Measurements from ENCODE around the gene CAMTA1. TPM values are rescaled to one million over a fixed set of nuclear protein-coding genes. Genes with fewer than 3 reads are reported as not detected.
A peak's percentile ranks its signal among the peaks of the same experiment; 100 is the strongest.

CAMTA1 gene
- total and polyA plus RNA-seq, 4 donors = 48.1 to 140 (median 52.3) TPM

- Histone ChIP-seq H3K4me3 (no peak overlapping the region), H3K27ac (ENCODE audit: low read depth in 1 of 2, low read length in 1 of 2) (no peak overlapping the region), H3K4me1 (ENCODE audit: control insufficient read depth in 5 of 5, insufficient read depth in 5 of 5, low read length in 5 of 5) (peaks cover 0 to 57% (median 21%) of the 10 kb centered on the region in 5 donors), H3K36me3 (ENCODE audit: control insufficient read depth in 4 of 4, insufficient read depth in 4 of 4, low read length in 4 of 4) (no peaks in the 10 kb centered on the region), H3K9me3 (ENCODE audit: control insufficient read depth in 4 of 4, insufficient read depth in 3 of 4, low read length in 3 of 4) (no peaks in the 10 kb centered on the region), H3K9ac (ENCODE audit: insufficient read depth in 1 of 2, low read length in 2 of 2) (no peak overlapping the region), H3K27me3 (ENCODE audit: control insufficient read depth in 3 of 3, insufficient read depth in 3 of 3, low read length in 2 of 3) (no peaks in the 10 kb centered on the region)
- TF ChIP-seq CTCF (IDR thresholded peaks at IDR 0.05; ENCODE audit: control extremely low read depth, extremely low read depth) = no peak
- no peak for ATAC-seq (ENCODE audit: insufficient read depth, low FRiP score)
- WGBS, 2 donors = 45 to 48% methylated on average over 16 of the region's 16 CpGs
- peak; percentile 42 to 73 (median 72) for DNase-seq
Observed at GRCh38 chr1:7644961-7645750, 859.9 kb downstream of the CAMTA1 start.

- Histone ChIP-seq H3K36me3 (ENCODE audit: control insufficient read depth in 4 of 4, insufficient read depth in 4 of 4, low read length in 4 of 4) (no peaks in the 10 kb centered on the region), H3K4me1 (ENCODE audit: control insufficient read depth in 5 of 5, insufficient read depth in 5 of 5, low read length in 5 of 5) (peaks cover 0 to 61% (median 21%) of the 10 kb centered on the region in 5 donors)
- WGBS, 2 donors = 63 to 65% methylated on average over 7 of the region's 7 CpGs
Observed at GRCh38 chr1:7645751-7646048, 860.4 kb downstream of the CAMTA1 start.

DNA sequence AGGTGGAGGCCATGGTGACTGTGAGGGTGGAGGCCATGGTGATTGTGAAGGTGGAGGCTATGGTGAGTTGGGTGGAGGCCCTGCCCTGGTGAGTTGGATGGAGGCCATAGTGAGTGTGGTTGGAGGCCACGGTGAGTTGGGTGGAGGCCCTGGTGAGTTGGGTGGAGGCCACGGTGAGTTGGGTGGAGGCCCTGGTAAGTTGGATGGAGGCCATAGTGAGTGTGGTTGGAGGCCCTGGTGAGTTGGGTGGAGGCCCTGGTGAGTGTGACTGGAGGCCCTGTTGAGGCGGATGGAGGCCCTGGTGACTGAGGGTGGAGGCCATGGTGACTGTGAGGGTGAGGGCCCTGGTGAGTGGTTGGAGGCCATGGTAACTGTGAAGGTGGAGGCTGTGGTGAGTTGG, 860.9 kb downstream of the CAMTA1 start:
- no peak for TF ChIP-seq CTCF (IDR thresholded peaks at IDR 0.05; ENCODE audit: control extremely low read depth, extremely low read depth)
- ATAC-seq (ENCODE audit: insufficient read depth, low FRiP score) = no peak
- H3K4me1 ChIP-seq (ENCODE audit: control insufficient read depth in 5 of 5, insufficient read depth in 5 of 5, low read length in 5 of 5) = peaks cover 0 to 59% (median 19%) of the 10 kb centered on the region in 5 donors
- no peaks in the 10 kb centered on the region for H3K27me3 ChIP-seq (ENCODE audit: control insufficient read depth in 3 of 3, insufficient read depth in 3 of 3, low read length in 2 of 3)
- no peaks in the 10 kb centered on the region for H3K9me3 ChIP-seq (ENCODE audit: control insufficient read depth in 4 of 4, insufficient read depth in 3 of 4, low read length in 3 of 4)
- DNase-seq = no peak
- H3K27ac ChIP-seq (ENCODE audit: low read depth in 1 of 2, low read length in 1 of 2) = no peak overlapping the region
- H3K9ac ChIP-seq (ENCODE audit: insufficient read depth in 1 of 2, low read length in 2 of 2) = no peak overlapping the region
- no peak overlapping the region for H3K4me3 ChIP-seq
- WGBS, 2 donors = 96% methylated on average over 3 of the region's 3 CpGs
- H3K36me3 ChIP-seq (ENCODE audit: control insufficient read depth in 4 of 4, insufficient read depth in 4 of 4, low read length in 4 of 4) = no peaks in the 10 kb centered on the region

More at GRCh38 chr1:7645751-7646048, 860.4 kb downstream of the CAMTA1 start:
- Histone ChIP-seq H3K9me3 (ENCODE audit: control insufficient read depth in 4 of 4, insufficient read depth in 3 of 4, low read length in 3 of 4) (no peaks in the 10 kb centered on the region), H3K9ac (ENCODE audit: insufficient read depth in 1 of 2, low read length in 2 of 2) (no peak overlapping the region), H3K4me3 (no peak overlapping the region), H3K27ac (ENCODE audit: low read depth in 1 of 2, low read length in 1 of 2) (peak overlapping the region in 1 of 2 donors; percentile 28), H3K27me3 (ENCODE audit: control insufficient read depth in 3 of 3, insufficient read depth in 3 of 3, low read length in 2 of 3) (no peaks in the 10 kb centered on the region)
- DNase-seq (no peak), ATAC-seq (ENCODE audit: insufficient read depth, low FRiP score) (no peak)
- TF ChIP-seq CTCF (IDR thresholded peaks at IDR 0.05; ENCODE audit: control extremely low read depth, extremely low read depth) = no peak

All from lung (tissue), 12 donors.